ENCODE measurements around the gene LONP2.

Gene LONP2

GRCh38 chr16:48244080-48244862 lies at the start of gene LONP2:
LONP2 (plus strand) TSS chr16:48244300; CDS start chr16:48244389, 89 bp downstream.
- DNase-seq (ENCODE audit: low read depth), result peak; percentile 88

DNA sequence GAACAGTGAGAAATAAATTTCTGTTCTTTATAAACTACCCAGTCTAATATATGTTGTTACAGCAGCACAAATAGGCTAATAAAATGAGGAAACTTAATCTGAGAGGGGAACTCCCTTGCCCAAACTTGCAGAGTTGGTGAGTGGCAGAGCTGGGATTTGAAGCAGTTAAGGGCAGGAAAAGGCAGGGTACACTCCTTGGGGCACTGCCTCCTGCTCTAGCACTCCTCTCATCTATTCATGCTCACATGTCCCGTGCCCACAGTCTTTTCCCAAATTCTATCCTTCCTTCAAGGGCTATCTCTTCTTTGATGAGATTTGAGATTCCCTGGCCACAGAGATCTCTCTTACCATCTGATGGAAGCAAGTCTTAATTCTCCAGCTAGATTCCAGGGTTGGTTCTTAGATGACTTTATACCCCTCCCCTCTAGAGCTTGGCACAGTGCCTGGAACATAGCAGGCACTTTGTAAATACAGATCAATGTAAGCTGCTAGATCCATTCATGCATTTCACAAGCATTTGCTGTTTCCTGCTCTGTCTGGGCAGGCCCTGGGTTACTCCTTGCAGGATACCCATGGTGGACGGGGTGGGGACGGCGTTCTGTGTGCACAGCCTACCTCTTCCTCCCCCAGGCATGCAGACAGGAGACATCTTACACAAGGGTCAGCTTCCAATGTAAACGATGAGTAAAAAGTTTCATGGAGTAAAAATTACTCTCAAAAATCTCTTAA lies 49.1 kb upstream of the LONP2 start:
- DNase-seq (ENCODE audit: low read depth), result no peak

DNA sequence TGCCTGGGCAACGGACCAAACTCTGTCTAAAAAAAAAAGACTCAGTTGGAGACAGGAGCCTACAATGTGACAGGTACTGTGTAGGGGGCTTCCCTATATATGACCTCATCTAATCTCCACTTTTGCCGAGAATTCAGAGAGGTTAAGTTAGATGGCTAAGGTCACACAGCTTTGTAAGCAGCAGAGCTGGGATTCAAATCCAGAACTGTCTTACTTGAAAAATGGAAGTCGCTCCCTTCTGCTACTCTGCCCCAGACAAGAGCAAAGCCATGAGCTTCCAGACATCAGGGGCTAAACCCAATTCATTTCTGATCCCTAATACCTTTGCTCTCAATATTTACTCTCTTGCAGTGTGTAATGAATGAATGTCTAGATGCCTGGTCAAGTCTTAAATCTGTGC lies 46.8 kb upstream of the LONP2 start:
- DNase-seq (ENCODE audit: low read depth), result no peak

- no peak for DNase-seq (ENCODE audit: low read depth)
Observed at GRCh38 chr16:48201515-48202201, 42.4 kb upstream of the LONP2 start.

- DNase-seq (ENCODE audit: low read depth), result no peak
Observed at GRCh38 chr16:48203974-48204824, 39.9 kb upstream of the LONP2 start.

DNA sequence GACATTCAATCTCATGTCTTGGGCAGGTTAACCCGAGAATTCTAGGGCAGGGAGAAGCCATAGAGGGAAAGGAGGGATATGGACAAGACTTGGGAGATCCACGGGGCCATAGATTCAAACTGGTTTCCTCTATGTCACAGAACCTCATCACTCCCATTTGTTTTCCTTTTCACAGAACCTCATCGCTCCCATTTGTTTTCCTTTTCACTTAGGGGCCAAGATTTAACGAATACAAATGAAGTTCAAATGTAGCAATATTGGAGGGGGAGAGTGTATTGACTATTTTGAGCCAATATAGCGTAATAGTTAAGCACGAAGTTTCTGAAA lies 39.3 kb upstream of the LONP2 start:
- no peak for DNase-seq (ENCODE audit: low read depth)

DNA sequence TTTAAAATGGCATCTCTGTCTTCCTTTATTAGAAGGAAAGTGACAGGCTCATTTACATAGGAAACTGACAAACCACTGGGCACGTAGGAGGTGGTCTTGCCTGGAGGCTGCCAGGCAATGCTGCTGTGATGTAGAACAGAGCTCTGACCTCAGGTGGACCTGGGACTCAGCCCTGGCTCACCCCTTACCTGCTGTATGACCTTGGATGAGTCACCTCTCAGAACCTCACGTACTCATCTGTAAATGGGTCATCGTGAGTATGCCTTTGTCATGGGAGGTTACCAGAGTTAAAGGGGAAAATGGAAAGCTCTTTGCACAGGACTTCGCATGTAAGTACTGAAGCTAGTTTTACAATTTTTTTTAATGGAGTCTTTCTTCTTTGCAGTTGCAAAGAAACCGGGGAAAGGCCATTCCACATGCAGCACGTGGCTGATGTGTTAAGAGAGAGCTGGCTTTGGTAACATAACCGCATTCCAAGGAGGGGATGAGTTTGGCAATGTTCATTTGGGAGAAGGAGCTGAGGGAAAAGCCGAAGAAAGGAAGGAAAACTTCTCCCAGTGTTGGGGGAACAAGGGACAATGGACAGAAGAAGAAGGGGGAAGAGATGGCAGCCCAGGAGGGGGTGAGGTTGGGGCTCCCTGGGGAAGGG lies 37.4 kb upstream of the LONP2 start:
- DNase-seq (ENCODE audit: low read depth), result no peak

DNA sequence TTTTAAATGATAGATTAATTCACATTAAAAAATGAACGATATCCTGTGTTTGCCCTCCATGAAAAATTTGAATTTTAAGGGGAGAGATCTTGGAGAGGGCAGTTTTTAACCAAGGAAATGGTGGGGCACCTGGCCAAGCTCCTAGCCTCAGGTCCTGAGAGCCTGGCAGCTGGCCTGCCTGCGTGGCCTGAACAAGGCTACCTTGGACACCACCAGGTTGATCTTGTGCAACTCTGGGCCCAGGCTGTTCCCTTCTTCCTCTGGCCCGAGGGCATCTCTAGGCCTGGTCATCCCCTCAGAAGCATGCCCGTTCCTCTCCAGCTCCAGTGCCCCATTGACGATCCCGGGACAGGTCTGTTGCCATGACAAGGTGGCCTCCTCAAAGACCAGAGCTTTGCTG lies 33.4 kb upstream of the LONP2 start:
- no peak for DNase-seq (ENCODE audit: low read depth)

GRCh38 chr16:48212033-48212432 lies 32.1 kb upstream of the LONP2 start:
- DNase-seq (ENCODE audit: low read depth), result no peak

GRCh38 chr16:48215738-48216137 lies 28.4 kb upstream of the LONP2 start:
- no peak for DNase-seq (ENCODE audit: low read depth)

- DNase-seq (ENCODE audit: low read depth), result no peak
Observed at GRCh38 chr16:48217708-48218107, 26.4 kb upstream of the LONP2 start.

DNA sequence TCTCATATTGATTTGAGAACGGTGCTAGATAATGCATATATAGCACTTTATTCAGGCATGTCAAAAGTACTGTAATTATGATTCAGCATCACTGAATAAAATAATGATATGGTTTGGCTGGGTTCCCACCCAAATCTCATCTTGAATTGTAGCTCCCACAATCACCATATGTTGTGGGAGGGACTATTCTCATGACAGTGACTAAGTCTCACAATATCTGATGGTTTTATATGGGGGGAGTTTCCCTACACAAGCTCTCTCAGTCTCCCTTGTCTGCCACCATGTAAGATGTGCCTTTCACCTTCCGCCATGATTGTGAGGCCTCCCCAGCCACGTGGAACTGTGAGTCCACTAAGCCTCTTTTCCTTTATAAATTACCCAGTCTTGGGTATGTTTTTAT lies 25.6 kb upstream of the LONP2 start:
- no peak for DNase-seq (ENCODE audit: low read depth)

DNA sequence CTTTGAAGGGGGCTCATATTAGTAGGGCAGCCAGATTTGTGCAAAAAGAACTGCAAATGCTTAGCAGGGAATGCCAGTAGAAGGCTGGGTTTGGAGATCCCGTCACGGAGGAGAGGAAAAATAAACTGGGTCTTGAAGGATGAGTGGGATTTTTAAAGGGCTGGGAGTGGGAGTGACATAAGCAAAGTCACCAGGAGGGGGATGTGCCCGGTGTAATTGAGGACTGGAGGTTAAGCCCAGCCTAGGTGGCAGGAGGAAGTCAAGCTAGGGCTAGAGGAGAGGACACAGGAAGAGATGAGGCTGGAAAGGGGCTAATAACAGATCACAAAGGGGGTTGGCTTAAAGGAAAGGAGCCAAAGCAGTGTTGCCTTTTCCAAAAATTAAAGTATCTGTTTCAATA lies 23.2 kb upstream of the LONP2 start:
- no peak for DNase-seq (ENCODE audit: low read depth)

GRCh38 chr16:48223490-48223889 lies 20.6 kb upstream of the LONP2 start:
- DNase-seq (ENCODE audit: low read depth), result no peak

GRCh38 chr16:48225456-48225855 lies 18.6 kb upstream of the LONP2 start:
- no peak for DNase-seq (ENCODE audit: low read depth)

DNA sequence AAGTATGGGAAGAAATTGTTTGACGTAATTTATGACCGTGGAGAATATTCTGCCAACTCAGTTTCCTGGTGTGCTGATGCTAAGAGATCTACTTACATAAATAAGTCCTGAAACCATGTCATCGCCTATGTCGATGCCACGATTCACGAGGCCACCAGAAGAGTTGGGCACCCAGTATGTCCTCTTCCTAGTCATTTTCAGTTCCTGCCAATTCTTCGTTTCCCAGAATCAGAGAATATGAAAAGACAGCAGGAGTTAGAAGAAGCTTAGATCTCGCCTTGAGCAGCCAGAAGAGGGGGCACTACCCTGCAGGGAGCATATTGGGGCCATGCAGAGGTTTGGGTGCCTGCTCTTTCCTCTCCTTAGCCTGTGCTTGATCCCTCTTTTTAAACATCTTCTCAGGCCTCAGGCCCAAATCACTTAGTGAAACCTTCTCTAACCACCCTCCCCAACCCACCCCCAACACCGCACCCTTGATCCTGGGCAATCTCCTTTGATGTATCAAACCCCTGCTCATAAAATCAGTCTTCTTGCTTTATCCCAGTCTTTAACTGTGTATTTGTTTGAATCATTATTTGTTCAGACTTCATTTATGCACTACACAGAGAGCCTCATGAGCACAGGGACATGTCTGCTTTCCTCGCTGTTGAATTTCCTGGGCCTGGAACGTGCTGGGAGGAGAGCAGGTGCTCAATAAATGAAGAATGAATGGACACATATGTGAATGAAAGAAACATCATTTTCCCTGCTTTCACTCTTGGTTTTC lies 12.2 kb upstream of the LONP2 start:
- no peak for DNase-seq (ENCODE audit: low read depth)

- no peak for DNase-seq (ENCODE audit: low read depth)
Observed at GRCh38 chr16:48232493-48233040, 11.5 kb upstream of the LONP2 start.

GRCh38 chr16:48234630-48235029 lies 9.5 kb upstream of the LONP2 start:
- DNase-seq (ENCODE audit: low read depth), result no peak

GRCh38 chr16:48235058-48235555 lies 9.0 kb upstream of the LONP2 start:
- DNase-seq (ENCODE audit: low read depth), result no peak

DNA sequence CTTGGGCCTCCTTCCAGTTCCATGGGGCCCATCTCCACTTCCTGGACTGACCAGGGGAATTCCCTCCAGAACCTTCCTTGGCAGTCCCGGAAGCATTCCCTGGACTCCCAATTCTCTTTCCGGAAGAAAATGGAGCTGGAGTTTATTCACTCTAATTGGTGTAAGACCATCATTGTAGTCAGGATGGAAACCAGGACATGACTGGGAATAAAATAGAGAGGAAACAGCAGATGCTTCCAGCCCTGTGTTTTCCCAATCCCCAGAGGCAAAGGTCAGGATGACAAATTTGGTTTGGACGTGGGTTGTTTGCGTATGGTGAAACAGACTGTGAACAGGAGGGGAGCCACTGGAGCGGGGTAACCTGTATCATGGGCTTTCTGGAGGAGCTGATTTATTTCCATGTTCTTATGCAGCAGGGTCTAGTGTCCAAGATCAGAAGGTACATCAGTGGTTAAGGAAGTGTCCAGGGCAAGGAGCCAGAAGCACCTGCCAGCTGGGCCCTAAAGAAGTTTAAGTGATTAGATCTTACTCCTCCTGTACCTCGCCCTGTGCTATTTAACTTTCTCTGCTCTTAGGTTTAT lies 8.5 kb upstream of the LONP2 start:
- no peak for DNase-seq (ENCODE audit: low read depth)
